Measurements from ENCODE around the gene MAGEA2.
"Not testable (repeated sequence)": the region's sequence is repeated elsewhere in the genome, so short reads cannot be mapped to it uniquely, and the experiment has no call there.

Gene MAGEA2

GRCh38 chrX:152733261-152733975 lies 20.2 kb downstream of the MAGEA2 start, which contains the start of the genes CSAG1 and MAGEA12:
TSS of gene CSAG1 (minus strand) at chrX:152733721. CDS start at chrX:152732460, 1,261 bp downstream.
TSS of gene MAGEA12 (plus strand) at chrX:152733757. CDS start at chrX:152736162, 2,405 bp downstream.
- no peaks in the 10 kb centered on the region for H3K27me3 ChIP-seq (ENCODE audit: insufficient read depth, poor library complexity, severe bottlenecking)
- TF ChIP-seq, protein P1, sequence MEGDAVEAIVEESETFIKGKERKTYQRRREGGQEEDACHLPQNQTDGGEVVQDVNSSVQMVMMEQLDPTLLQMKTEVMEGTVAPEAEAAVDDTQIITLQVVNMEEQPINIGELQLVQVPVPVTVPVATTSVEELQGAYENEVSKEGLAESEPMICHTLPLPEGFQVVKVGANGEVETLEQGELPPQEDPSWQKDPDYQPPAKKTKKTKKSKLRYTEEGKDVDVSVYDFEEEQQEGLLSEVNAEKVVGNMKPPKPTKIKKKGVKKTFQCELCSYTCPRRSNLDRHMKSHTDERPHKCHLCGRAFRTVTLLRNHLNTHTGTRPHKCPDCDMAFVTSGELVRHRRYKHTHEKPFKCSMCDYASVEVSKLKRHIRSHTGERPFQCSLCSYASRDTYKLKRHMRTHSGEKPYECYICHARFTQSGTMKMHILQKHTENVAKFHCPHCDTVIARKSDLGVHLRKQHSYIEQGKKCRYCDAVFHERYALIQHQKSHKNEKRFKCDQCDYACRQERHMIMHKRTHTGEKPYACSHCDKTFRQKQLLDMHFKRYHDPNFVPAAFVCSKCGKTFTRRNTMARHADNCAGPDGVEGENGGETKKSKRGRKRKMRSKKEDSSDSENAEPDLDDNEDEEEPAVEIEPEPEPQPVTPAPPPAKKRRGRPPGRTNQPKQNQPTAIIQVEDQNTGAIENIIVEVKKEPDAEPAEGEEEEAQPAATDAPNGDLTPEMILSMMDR (IDR thresholded peaks at IDR 0.05; ENCODE audit: insufficient read depth, low read length): no peak
- TF ChIP-seq POLR2AphosphoS5 (IDR thresholded peaks at IDR 0.05; ENCODE audit: low read depth): no peak
- TF ChIP-seq GABPA (IDR thresholded peaks at IDR 0.05; ENCODE audit: low read depth): no peak
- TF ChIP-seq REST (IDR thresholded peaks at IDR 0.05; ENCODE audit: insufficient replicate concordance, low read depth): no peak
- TF ChIP-seq SPI1 (IDR thresholded peaks at IDR 0.05; ENCODE audit: borderline replicate concordance, low read depth): no peak
- no peak within 1 kb of the TSS for H3K27ac ChIP-seq (replicated peaks)
- H3K4me3 ChIP-seq (replicated peaks; ENCODE audit: insufficient read depth, low read length): no peak within 1 kb of the TSS
- no peak for DNase-seq (ENCODE audit: low read depth in 1 of 2, low spot score in 1 of 2)

DNA sequence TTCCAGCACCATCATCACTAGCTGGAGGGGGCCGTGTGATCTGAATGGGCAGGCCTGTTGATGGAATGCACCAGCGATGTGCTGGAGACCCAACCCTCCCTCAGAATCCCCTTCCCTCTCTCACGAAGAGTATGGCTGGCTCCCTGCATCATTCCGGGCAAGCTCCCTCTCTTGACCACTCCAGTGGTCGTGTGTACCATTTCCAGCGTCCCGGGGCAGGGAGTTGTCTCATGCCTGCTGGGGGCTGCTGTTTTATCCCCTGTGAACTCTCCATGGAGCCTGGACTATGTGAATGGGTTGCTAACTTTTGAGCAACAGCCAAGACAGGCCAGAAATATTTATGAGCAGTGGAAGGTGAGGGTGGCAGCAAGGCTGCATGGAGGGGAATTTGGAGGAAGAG lies 28.2 kb downstream of the MAGEA2 start:
- no peak for TF ChIP-seq REST (IDR thresholded peaks at IDR 0.05; ENCODE audit: insufficient replicate concordance, low read depth)
- TF ChIP-seq, protein P1 (IDR thresholded peaks at IDR 0.05; ENCODE audit: insufficient read depth, low read length): no peak
- TF ChIP-seq SPI1 (IDR thresholded peaks at IDR 0.05; ENCODE audit: borderline replicate concordance, low read depth): no peak
- no peak for TF ChIP-seq POLR2AphosphoS5 (IDR thresholded peaks at IDR 0.05; ENCODE audit: low read depth)
- H3K27me3 ChIP-seq (ENCODE audit: insufficient read depth, poor library complexity, severe bottlenecking): no peaks in the 10 kb centered on the region
- no peak for DNase-seq (ENCODE audit: low read depth in 1 of 2, low spot score in 1 of 2)
- no peak overlapping the region for H3K4me3 ChIP-seq (replicated peaks; ENCODE audit: insufficient read depth, low read length)
- H3K27ac ChIP-seq (replicated peaks): no peak overlapping the region

DNA sequence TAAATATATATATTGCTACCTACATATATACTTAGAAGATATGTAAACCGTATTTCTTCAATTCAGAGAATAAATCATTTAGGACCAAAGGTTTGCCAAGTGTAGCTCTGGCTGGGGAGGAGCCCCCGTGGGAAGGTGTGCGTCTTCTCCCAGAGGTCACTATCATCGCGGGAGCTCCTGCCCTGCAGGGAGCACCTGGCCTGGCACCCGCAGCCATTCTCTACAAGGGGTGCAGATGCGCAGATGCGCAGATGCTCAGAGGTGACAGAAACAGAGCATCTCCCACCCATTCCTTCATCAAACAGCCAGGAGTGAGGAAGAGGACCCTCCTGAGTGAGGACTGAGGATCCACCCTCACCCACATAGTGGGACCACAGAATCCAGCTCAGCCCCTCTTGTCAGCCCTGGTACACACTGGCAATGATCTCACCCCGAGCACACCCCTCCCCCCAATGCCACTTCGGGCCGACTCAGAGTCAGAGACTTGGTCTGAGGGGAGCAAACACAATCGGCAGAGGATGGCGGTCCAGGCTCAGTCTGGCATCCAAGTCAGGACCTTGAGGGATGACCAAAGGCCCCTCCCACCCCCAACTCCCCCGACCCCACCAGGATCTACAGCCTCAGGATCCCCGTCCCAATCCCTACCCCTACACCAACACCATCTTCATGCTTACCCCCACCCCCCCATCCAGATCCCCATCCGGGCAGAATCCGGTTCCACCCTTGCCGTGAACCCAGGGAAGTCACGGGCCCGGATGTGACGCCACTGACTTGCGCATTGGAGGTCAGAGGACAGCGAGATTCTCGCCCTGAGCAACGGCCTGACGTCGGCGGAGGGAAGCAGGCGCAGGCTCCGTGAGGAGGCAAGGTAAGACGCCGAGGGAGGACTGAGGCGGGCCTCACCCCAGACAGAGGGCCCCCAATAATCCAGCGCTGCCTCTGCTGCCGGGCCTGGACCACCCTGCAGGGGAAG lies 39.5 kb downstream of the MAGEA2 start, which contains the start of gene MAGEA2B:
Gene MAGEA2B, plus strand, starts transcription at position 814 of the 973 bp plus-strand sequence. CDS start 2,479 bp downstream, outside the sequence.
- H3K27me3 ChIP-seq (ENCODE audit: insufficient read depth, poor library complexity, severe bottlenecking); H3K27ac ChIP-seq (replicated peaks); DNase-seq (ENCODE audit: low read depth in 1 of 2, low spot score in 1 of 2); H3K4me3 ChIP-seq (replicated peaks; ENCODE audit: insufficient read depth, low read length): not testable (repeated sequence)

GRCh38 chrX:152713195-152713594 lies 40.4 kb downstream of the MAGEA2 start:
- not testable (repeated sequence) for H3K4me3 ChIP-seq (replicated peaks; ENCODE audit: insufficient read depth, low read length); DNase-seq (ENCODE audit: low read depth in 1 of 2, low spot score in 1 of 2); H3K27me3 ChIP-seq (ENCODE audit: insufficient read depth, poor library complexity, severe bottlenecking); H3K27ac ChIP-seq (replicated peaks)

DNA sequence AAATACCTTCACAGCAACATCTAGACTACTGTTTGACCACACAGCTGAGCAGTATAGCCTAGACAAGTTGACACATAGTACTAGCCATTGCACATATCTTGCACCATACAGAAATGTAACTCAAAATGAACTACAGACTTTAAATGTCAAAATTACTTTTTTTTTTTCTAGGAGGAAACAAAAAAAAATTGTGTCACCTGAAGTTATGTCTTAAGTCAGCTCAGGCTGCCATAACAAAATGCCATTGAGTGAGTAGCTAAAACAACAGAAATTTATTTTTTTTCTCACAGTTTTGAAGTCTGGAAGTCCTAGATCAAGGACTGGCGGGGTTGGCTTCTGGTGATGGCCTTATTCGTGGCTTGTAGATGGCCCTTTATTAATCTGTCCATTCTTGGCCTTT lies 44.5 kb downstream of the MAGEA2 start, which contains the start of gene CSAG2:
Gene CSAG2, minus strand, starts transcription at position 101 of the 400 bp plus-strand sequence. CDS start 161 bp downstream, outside the sequence.
- not testable (repeated sequence) for H3K4me3 ChIP-seq (replicated peaks; ENCODE audit: insufficient read depth, low read length); H3K27ac ChIP-seq (replicated peaks); DNase-seq (ENCODE audit: low read depth in 1 of 2, low spot score in 1 of 2)

GRCh38 chrX:152706500-152706899 lies 47.1 kb downstream of the MAGEA2 start:
- H3K27me3 ChIP-seq (ENCODE audit: insufficient read depth, poor library complexity, severe bottlenecking); DNase-seq (ENCODE audit: low read depth in 1 of 2, low spot score in 1 of 2); H3K4me3 ChIP-seq (replicated peaks; ENCODE audit: insufficient read depth, low read length); H3K27ac ChIP-seq (replicated peaks): not testable (repeated sequence)

More for the DNA sequence above, 44.5 kb downstream of the MAGEA2 start, which contains the start of gene CSAG2:
- H3K27me3 ChIP-seq (ENCODE audit: insufficient read depth, poor library complexity, severe bottlenecking): not testable (repeated sequence)

DNA sequence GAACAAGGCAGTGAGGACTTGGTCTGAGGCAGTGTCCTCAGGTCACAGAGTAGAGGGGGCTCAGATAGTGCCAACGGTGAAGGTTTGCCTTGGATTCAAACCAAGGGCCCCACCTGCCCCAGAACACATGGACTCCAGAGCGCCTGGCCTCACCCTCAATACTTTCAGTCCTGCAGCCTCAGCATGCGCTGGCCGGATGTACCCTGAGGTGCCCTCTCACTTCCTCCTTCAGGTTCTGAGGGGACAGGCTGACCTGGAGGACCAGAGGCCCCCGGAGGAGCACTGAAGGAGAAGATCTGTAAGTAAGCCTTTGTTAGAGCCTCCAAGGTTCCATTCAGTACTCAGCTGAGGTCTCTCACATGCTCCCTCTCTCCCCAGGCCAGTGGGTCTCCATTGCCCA lies 53.3 kb downstream of the MAGEA2 start:
- not testable (repeated sequence) for H3K27me3 ChIP-seq (ENCODE audit: insufficient read depth, poor library complexity, severe bottlenecking); H3K4me3 ChIP-seq (replicated peaks; ENCODE audit: insufficient read depth, low read length); DNase-seq (ENCODE audit: low read depth in 1 of 2, low spot score in 1 of 2); H3K27ac ChIP-seq (replicated peaks)
